ENCODE data around the gene HEXB. TPM values are rescaled to one million over a fixed set of nuclear protein-coding genes. Genes with fewer than 3 reads are reported as not detected.
A peak's percentile ranks its signal among the peaks of the same experiment; 100 is the strongest.

HEXB gene
- total and polyA plus RNA-seq, 9 of the 15 experiments (the other 6 are each of a cell fraction or from before 2014, with no cell fraction given) = 22.9 to 158 (median 108) TPM

- TF ChIP-seq USF1 (CRISPR knock-in tag; IDR thresholded peaks at IDR 0.05) = peak; percentile 80
- TF ChIP-seq SMARCA5 (IDR thresholded peaks at IDR 0.05) = no peak
- TF ChIP-seq E2F6 (IDR thresholded peaks at IDR 0.05; ENCODE audit: borderline replicate concordance in 1 of 2, extremely low read depth in 1 of 2, insufficient read depth in 1 of 2, insufficient read length in 1 of 2, low read depth in 1 of 2, low read length in 1 of 2, poor library complexity in 1 of 2, severe bottlenecking in 1 of 2) = peak in 1 of 2 experiments; percentile 39
- no peak for TF ChIP-seq ZNF41 (CRISPR knock-in tag; conservative IDR thresholded peaks at IDR 0.05)
- no peak for TF ChIP-seq GATAD2A (IDR thresholded peaks at IDR 0.05)
- no peak for TF ChIP-seq BCL6 (CRISPR knock-in tag; IDR thresholded peaks at IDR 0.05)
- TF ChIP-seq CXXC5 (CRISPR knock-in tag; IDR thresholded peaks at IDR 0.05) = peak; percentile 52; the same call in 1 of the 2 replicates
- TF ChIP-seq ZBTB12 (CRISPR knock-in tag; IDR thresholded peaks at IDR 0.05) = no peak
- 0 out of 2 replicates have a peak, but pooled peaks have one; percentile 46 for TF ChIP-seq HDAC6 (IDR thresholded peaks at IDR 0.05; ENCODE audit: low read depth, low read length)
- TF ChIP-seq SNRNP70 (optimal IDR thresholded peaks at IDR 0.05; ENCODE audit: low read depth, low read length) = no peak
- no peak for TF ChIP-seq NR2C1 (IDR thresholded peaks at IDR 0.05)
- no peak for TF ChIP-seq NR2C1 (tag; IDR thresholded peaks at IDR 0.05)
- peak; percentile 33; the same call in 1 of the 2 replicates for TF ChIP-seq MGA (IDR thresholded peaks at IDR 0.05)
Measured at GRCh38 chr5:74640954-74641734, 43.9 kb upstream of the HEXB start (continued).
